ENCODE data around the gene KIAA0513.

- TF ChIP-seq CTCF (conservative IDR thresholded peaks at IDR 0.05 in 1 of 2, IDR thresholded peaks at IDR 0.05 in 1 of 2; ENCODE audit: low read depth in 1 of 2, low read length in 2 of 2), result no peak
- TF ChIP-seq EZH2 (IDR thresholded peaks at IDR 0.05; ENCODE audit: low read length, missing control alignments), result no peak
These were observed 77.3 kb downstream of the KIAA0513 start for GRCh38 chr16:85104821-85105391.

Data from fibroblast of lung (primary cell).